HG03457 (cell line): ENCODE results near the gene PPP5C.
"Not testable (repeated sequence)": the region's sequence is repeated elsewhere in the genome, so short reads cannot be mapped to it uniquely, and the experiment has no call there.

Source experiments
- ATAC-seq: cut with Tn5 transposase; IDR thresholded peaks from one replicate; pipeline ENCODE4 v1.9.1; 2021; ENCODE audit warnings: moderate number of reproducible peaks; ENCODE audit not compliant: unreplicated experiment

Gene PPP5C

GRCh38 chr19:46357846-46358583, 11.1 kb downstream of the PPP5C start:
- ATAC-seq = no peak

GRCh38 chr19:46361915-46362314, 15.0 kb downstream of the PPP5C start:
- no peak for ATAC-seq

- no peak for ATAC-seq
Measured at GRCh38 chr19:46364359-46364758, 17.5 kb downstream of the PPP5C start.

GRCh38 chr19:46365561-46365960, 18.7 kb downstream of the PPP5C start:
- no peak for ATAC-seq

GRCh38 chr19:46366620-46367292, 19.9 kb downstream of the PPP5C start:
- no peak for ATAC-seq

GRCh38 chr19:46367426-46367825, 20.5 kb downstream of the PPP5C start:
- no peak for ATAC-seq

GRCh38 chr19:46368116-46368515, 21.2 kb downstream of the PPP5C start:
- no peak for ATAC-seq

- no peak for ATAC-seq
Measured at GRCh38 chr19:46369817-46370216, 22.9 kb downstream of the PPP5C start.

- ATAC-seq = no peak
Measured at GRCh38 chr19:46371371-46371901, 24.5 kb downstream of the PPP5C start.

GRCh38 chr19:46372901-46373490, 26.1 kb downstream of the PPP5C start:
- ATAC-seq = no peak

- ATAC-seq = no peak
Measured at GRCh38 chr19:46373491-46374359, 26.8 kb downstream of the PPP5C start.

GRCh38 chr19:46374536-46375475, 27.9 kb downstream of the PPP5C start:
- ATAC-seq = no peak

GRCh38 chr19:46375476-46376067, 28.7 kb downstream of the PPP5C start:
- not testable (repeated sequence) for ATAC-seq

- no peak for ATAC-seq
Measured at GRCh38 chr19:46376241-46377153, 29.6 kb downstream of the PPP5C start.

GRCh38 chr19:46378268-46378667, 31.4 kb downstream of the PPP5C start:
- ATAC-seq = no peak

GRCh38 chr19:46380690-46381089, 33.8 kb downstream of the PPP5C start:
- ATAC-seq = no peak

- ATAC-seq = no peak
Measured at GRCh38 chr19:46381346-46381745, 34.5 kb downstream of the PPP5C start.

- no peak for ATAC-seq
Measured at GRCh38 chr19:46381756-46382345, 35.0 kb downstream of the PPP5C start.
